GM19240 (cell line): ENCODE results near the gene CES2.
A peak's percentile ranks its signal among the peaks of the same experiment; 100 is the strongest.
"Not testable (repeated sequence)": the region's sequence is repeated elsewhere in the genome, so short reads cannot be mapped to it uniquely, and the experiment has no call there.

Source experiments
- DNase-seq: peaks from one replicate; pipeline ENCODE4 v3.0.0; 2011; ENCODE audit warnings: low spot score; ENCODE audit not compliant: insufficient read length

The CES2 gene

GRCh38 chr16:66934138-66934838 is 1.0 kb upstream of the CES2 start, which contains the start of gene CIAO2B:
CIAO2B (minus strand) TSS chr16:66934402; CDS start chr16:66934364, 38 bp downstream.
- peak; percentile 83 for DNase-seq

- not testable (repeated sequence) for DNase-seq
These were observed 440 bp upstream of the CES2 start for GRCh38 chr16:66934839-66935313.

- DNase-seq: no peak
These were observed 1.1 kb downstream of the CES2 start for GRCh38 chr16:66936462-66936861.

GRCh38 chr16:66936889-66937554 is 1.7 kb downstream of the CES2 start:
- DNase-seq: no peak

- no peak for DNase-seq
These were observed 2.5 kb downstream of the CES2 start for GRCh38 chr16:66937725-66938337.

GRCh38 chr16:66939366-66939765 is 4.0 kb downstream of the CES2 start:
- DNase-seq: no peak

GRCh38 chr16:66940236-66940635 is 4.9 kb downstream of the CES2 start:
- DNase-seq: no peak

- no peak for DNase-seq
These were observed 7.7 kb downstream of the CES2 start for GRCh38 chr16:66942981-66943380.

- no peak for DNase-seq
These were observed 8.2 kb downstream of the CES2 start for GRCh38 chr16:66943426-66944053.

GRCh38 chr16:66944054-66944441 is 8.7 kb downstream of the CES2 start:
- DNase-seq: no peak

GRCh38 chr16:66944971-66945370 is 9.7 kb downstream of the CES2 start:
- not testable (repeated sequence) for DNase-seq

- no peak for DNase-seq
These were observed 10.6 kb downstream of the CES2 start for GRCh38 chr16:66945939-66946338.

- no peak for DNase-seq
These were observed 11.2 kb downstream of the CES2 start for GRCh38 chr16:66946541-66946940.

GRCh38 chr16:66946974-66947301 is 11.6 kb downstream of the CES2 start:
- DNase-seq: no peak

GRCh38 chr16:66947302-66948065 is 12.2 kb downstream of the CES2 start:
- DNase-seq: peak; percentile 71

- DNase-seq: no peak
These were observed 13.0 kb downstream of the CES2 start for GRCh38 chr16:66948134-66948836.

GRCh38 chr16:66948837-66949225 is 13.5 kb downstream of the CES2 start:
- DNase-seq: no peak

GRCh38 chr16:66949472-66949871 is 14.2 kb downstream of the CES2 start:
- no peak for DNase-seq

- DNase-seq: no peak
These were observed 15.1 kb downstream of the CES2 start for GRCh38 chr16:66950437-66950836.

- no peak for DNase-seq
These were observed 15.9 kb downstream of the CES2 start for GRCh38 chr16:66950971-66951790.
